NCI-H128 (cell line): ENCODE measurements around the gene MIDN.

Experiments
- DNase-seq: peaks from one replicate; lab custom pipeline; 2025; ENCODE audit not compliant: unreplicated experiment; lab: John Stamatoyannopoulos, UW

The MIDN gene

GRCh38 chr19:1257475-1258162 lies 9.2 kb downstream of the MIDN start:
- no peak for DNase-seq

GRCh38 chr19:1258163-1258492 lies 9.7 kb downstream of the MIDN start:
- no peak for DNase-seq

GRCh38 chr19:1258707-1259205 lies 10.4 kb downstream of the MIDN start:
- DNase-seq = no peak

DNA sequence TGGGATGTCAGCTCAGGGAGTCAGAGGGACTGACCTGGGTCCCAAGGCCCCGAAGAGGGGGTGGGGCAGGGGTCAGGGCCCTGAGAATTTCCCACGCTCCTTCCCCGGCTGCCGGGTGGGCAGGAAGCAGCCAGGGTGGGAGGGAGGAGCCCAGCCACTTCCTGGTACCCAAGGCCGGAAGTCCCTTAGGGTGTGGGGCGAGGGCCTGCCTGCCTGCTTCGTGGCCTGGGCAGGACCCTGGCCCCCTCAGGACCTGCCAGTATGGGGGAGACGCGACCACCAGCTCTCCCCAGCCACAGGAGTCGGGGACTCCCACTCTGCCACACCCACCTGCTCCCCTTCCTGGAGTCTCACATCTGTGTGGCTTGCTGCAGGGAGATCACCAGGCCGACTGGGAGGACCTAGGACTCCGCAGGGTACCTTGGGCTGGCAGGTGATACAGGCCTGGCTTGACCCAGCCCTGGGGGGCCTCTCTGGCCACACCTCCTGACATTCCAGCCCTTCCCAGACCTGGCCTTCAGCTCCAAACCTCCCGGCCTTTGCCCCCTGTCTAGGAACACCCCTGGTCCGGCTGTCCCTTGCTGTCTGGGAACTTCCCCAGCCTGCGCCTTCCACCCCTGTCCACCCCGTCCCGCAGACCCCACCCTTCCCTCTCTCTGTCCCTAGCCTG lies 11.0 kb downstream of the MIDN start:
- no peak for DNase-seq

- no peak for DNase-seq
These were observed 11.7 kb downstream of the MIDN start for GRCh38 chr19:1259876-1260748.

GRCh38 chr19:1260749-1261537 lies 12.6 kb downstream of the MIDN start:
- DNase-seq = peak; percentile 93

DNA sequence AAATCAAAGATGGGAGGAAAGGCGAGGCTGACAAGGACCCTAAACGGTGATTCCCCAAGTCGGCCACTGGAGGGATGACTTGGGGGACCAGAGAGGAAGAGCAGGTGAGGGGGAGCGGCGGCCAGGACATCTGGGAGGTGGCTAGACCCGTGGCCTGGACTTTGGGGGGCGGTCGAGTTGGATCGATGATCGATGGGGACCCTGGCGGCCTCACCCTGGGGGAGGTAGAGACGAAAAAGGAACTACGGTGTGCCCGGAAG lies 13.1 kb downstream of the MIDN start:
- DNase-seq = no peak

DNA sequence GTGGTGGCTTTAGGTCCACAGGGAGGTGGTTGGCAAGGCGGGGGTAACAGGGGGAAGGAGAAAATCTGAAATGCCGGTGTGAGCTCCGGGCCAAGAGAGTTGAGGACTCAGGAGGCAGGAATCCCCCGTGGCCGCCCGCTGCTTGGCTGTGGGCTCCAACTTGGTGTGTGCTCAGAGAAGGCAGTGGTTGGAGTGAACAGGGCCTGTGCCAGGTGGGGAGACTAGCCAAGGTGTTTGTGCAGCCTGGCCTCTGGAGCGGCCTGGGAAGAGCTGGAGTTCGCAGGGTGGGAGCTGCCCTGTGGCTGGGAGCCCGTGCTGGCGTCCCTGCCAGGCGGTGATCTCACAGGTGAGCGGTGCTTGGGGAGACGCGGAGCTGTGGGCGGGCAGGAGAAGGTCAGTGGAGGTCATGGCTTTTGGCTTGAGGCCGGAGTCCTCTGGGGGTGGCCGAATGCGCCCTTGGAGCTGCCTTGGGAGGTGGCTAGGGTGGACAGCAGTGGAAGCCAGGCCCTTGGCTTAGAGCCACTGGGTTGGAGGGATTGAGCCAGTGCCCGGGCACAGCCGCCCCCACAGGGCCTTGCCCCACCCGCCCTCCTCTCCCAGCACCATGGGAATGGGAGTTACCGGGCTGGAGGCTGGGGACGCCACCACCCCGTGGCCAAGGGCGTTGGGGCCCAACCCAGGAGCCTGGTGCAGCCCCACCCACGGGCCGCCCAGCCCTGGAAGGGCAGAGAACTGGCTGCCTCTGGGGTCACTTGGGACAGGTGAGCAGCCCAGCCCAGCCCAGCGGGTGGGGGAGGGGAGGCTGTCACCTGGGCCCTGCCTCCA lies 13.6 kb downstream of the MIDN start:
- DNase-seq = no peak

DNA sequence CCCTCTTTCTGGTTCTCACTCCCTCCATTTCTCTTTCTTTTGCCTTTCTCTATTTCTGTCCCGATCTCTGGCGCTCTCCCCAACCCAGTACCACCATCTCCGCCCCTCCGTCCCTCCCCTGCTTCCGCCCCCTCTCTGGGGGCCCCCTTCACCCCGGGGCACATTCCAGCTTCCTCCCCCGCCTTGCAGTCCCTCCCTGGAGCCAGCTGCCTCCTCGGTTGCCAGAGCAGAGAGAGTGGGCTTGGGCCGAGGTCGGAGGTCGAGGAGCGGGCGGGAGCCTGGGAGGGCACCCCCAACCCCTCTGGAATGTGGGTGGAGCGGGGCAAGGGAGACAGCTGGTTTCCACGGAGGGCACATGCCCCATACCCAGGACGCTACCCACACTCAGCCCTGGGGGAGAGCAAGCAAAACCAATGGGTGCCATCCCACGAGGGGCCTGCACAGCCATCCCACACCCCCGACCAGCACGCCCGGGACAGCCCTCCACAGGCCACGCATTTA lies 14.3 kb downstream of the MIDN start:
- no peak for DNase-seq

- no peak for DNase-seq
These were observed 14.8 kb downstream of the MIDN start for GRCh38 chr19:1263188-1263587.

DNA sequence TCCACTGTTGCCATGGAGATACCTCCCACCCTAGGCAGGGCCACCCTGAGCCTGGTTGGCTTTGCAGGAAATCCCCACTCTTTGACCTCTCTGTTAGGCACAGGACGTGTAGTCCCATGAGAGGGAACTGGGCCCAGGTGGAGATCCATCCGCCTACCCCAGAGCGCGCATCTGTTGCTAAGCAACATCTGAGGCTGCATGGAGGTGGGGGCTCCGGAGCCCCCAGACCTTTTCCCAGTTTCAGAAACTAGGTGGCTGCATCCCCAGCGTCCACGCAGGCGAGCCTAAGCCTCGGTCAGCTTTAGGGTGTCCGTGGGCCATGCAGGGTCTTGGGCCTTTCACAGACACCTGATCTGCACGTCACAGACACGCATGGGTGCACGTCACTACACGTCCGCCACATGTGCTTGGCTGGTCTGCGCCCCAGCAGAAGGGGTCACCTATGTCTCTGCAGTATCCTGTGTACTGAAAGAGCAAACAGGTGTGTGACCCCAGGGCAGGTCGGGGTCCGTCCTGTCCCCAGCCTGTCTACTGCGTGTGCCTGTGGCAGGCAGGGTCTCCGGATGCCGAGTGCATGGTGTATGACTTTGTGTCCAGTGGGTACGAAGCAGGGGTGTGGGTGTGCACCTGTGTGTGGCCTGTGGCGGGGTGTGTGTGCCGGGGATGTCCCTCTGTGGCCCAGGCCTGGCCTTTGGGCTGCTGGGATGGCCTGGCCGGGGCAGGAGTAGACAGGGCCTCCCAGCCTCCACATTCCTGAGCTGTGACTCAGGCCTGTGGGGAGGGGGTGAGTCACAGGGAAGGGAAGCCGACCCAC lies 16.6 kb downstream of the MIDN start:
- no peak for DNase-seq

DNA sequence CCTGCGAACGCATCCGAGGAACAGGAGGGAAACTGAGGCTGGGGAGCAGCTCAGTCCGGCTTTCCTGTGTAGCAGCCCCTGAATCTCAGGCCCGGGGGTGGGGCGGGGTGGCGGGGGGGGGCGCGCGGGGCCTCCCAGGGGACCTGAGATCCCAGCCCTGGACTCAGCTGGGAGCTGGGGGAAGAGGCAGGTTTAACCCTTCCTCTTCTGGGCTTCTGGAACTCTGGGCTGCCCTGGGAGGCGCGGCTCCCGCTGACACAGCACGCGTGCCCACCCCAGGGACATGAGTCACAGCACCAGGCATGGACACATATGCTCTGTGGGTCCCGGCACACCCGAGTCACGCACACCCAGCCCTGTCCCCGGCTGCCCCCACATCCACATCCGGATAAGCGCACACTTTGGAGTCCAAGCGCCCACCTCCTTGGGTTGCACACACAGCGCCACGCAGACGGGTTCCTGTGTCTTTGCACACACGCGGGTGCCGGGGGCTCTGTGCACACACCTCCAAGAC lies 17.3 kb downstream of the MIDN start:
- DNase-seq = no peak

GRCh38 chr19:1266129-1266915 lies 17.9 kb downstream of the MIDN start:
- DNase-seq = peak; percentile 43

DNA sequence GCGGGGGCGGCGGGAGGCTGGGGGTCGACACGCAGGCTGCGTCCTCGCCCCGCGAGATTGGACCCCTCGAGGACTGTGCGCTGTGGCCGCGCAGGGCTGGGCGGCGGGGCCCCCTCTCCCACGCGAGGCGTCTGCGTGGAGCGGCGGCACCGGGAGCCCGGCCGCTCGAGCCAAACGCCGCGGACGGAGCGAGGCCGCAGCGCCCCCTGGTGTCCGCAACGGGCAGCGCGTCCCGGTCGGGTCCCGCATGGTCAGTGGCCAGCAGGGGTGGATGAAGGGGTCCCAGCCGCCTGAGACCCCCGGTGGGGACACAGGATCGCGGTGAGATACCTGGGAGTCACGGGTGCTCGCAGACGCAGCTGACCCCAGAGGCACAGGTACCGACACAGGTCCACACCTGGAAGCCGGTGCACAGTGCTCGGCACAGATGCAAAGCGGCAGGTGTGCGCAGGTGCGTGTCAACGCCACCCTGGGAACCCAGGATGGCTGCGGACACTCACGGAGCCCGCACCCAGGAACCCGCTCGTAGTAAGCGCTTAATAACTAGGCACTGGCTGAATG lies 18.6 kb downstream of the MIDN start:
- DNase-seq = no peak

DNA sequence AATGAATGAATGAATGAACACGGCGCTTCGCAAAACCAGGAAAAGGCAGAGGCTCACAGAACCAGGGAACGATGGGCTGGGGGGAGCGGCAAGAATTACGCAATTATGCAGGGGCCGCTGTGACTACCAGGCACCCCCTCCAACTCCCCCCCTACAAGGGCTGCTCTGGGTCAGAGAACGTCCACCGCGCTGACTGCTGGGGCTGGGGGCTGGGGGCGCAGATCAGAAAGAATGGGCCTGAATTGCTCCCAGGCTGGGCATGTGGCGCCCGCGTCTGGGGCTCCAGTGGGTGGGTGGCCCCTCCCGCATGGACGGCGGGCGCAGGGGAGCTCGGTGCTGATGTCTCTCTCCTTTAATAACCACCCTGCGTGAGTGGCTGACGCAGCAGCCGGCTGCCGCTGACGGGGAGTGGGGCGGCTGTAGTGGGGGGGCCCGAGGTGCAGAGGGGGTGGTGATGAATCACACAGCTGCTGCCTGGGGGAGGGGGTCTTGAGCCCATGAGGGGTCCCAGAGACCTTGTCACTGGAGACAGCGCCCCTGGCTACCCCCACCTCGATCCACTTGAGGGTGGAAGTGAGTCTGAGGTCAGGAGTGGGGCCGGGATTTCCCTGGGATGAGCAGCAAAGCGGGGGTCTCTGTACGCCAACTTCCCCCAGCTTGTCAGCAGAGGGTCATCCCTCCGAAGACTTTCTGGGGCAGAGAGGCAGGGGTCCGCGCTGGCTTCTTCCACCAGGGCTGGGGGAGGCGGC lies 19.3 kb downstream of the MIDN start:
- DNase-seq = no peak

GRCh38 chr19:1268226-1269064 lies 20.1 kb downstream of the MIDN start:
- no peak for DNase-seq
